GM12873 (cell line): ENCODE data around the gene RNF223.

Experiments
- CTCF ChIP-seq: IDR thresholded peaks from 2 replicates; pipeline ENCODE4 v1.5.1; 2012; ENCODE audit warnings: low read depth, mild to moderate bottlenecking, moderate library complexity, low read length, control low read depth; ENCODE audit not compliant: insufficient read depth; ENCODE audit errors: missing control alignments

Gene RNF223

GRCh38 chr1:1115136-1115785 lies 41.2 kb upstream of the RNF223 start:
- no peak for TF ChIP-seq CTCF

GRCh38 chr1:1114431-1114830 lies 40.3 kb upstream of the RNF223 start:
- no peak for TF ChIP-seq CTCF

- no peak for TF ChIP-seq CTCF
Observed at GRCh38 chr1:1112237-1112985, 38.3 kb upstream of the RNF223 start.

- TF ChIP-seq CTCF, result no peak
Observed at GRCh38 chr1:1111516-1112236, 37.6 kb upstream of the RNF223 start.

- no peak for TF ChIP-seq CTCF
Observed at GRCh38 chr1:1110561-1110971, 36.5 kb upstream of the RNF223 start.

GRCh38 chr1:1109743-1110142 lies 35.6 kb upstream of the RNF223 start:
- TF ChIP-seq CTCF, result no peak
